Activated naive CD4-positive, alpha-beta T cell treated with anti-CD3 and anti-CD28 coated beads, Interleukin-2, amount 50 U/mL, for 24 hours (primary cell): ENCODE data around the gene SLC6A8.
"Not testable (repeated sequence)": the region's sequence is repeated elsewhere in the genome, so short reads cannot be mapped to it uniquely, and the experiment has no call there.

Source experiments
- H3K27ac Mint-ChIP-seq: one replicate; pipeline ENCODE4 v1.8.0; 2021; ENCODE audit warnings: mild to moderate bottlenecking, mixed read lengths
- H3K27me3 Mint-ChIP-seq: one replicate; pipeline ENCODE4 v1.8.0; 2021; ENCODE audit warnings: mixed read lengths
- H3K36me3 Mint-ChIP-seq: one replicate; pipeline ENCODE4 v1.8.0; 2021; ENCODE audit warnings: mixed read lengths
- H3K4me1 Mint-ChIP-seq: one replicate; pipeline ENCODE4 v1.8.0; 2021; ENCODE audit warnings: mixed read lengths
- H3K4me3 Mint-ChIP-seq: one replicate; pipeline ENCODE4 v1.8.0; 2021; ENCODE audit warnings: mild to moderate bottlenecking, mixed read lengths
- H3K9me3 Mint-ChIP-seq: one replicate; pipeline ENCODE4 v1.8.0; 2021; ENCODE audit warnings: mixed read lengths

The SLC6A8 gene

GRCh38 chrX:153705403-153706060, 17.8 kb downstream of the SLC6A8 start:
- not testable (repeated sequence) for H3K27ac Mint-ChIP-seq, H3K4me3 Mint-ChIP-seq, H3K36me3 Mint-ChIP-seq, H3K27me3 Mint-ChIP-seq, H3K9me3 Mint-ChIP-seq, H3K4me1 Mint-ChIP-seq

- no peak overlapping the region for H3K4me3 Mint-ChIP-seq
- H3K36me3 Mint-ChIP-seq: no peaks in the 10 kb centered on the region
- peaks cover 5% of the 10 kb centered on the region for H3K4me1 Mint-ChIP-seq
- H3K9me3 Mint-ChIP-seq: no peaks in the 10 kb centered on the region
- no peaks in the 10 kb centered on the region for H3K27me3 Mint-ChIP-seq
- H3K27ac Mint-ChIP-seq: peak overlapping the region; percentile 41
These were observed 19.1 kb downstream of the SLC6A8 start for GRCh38 chrX:153706799-153707198.

GRCh38 chrX:153707406-153707805, 19.7 kb downstream of the SLC6A8 start:
- Mint-ChIP-seq H3K27ac (no peak overlapping the region), H3K36me3 (no peaks in the 10 kb centered on the region), H3K4me3 (no peak overlapping the region)

GRCh38 chrX:153708415-153708814, 20.7 kb downstream of the SLC6A8 start:
- H3K27ac Mint-ChIP-seq: no peak overlapping the region

More at GRCh38 chrX:153707406-153707805, 19.7 kb downstream of the SLC6A8 start:
- no peaks in the 10 kb centered on the region for H3K9me3 Mint-ChIP-seq
- H3K4me1 Mint-ChIP-seq: peaks cover 5% of the 10 kb centered on the region
- no peaks in the 10 kb centered on the region for H3K27me3 Mint-ChIP-seq

GRCh38 chrX:153709726-153710674, 22.3 kb downstream of the SLC6A8 start:
- H3K27me3 Mint-ChIP-seq: no peaks in the 10 kb centered on the region
- H3K4me1 Mint-ChIP-seq: peaks cover 5% of the 10 kb centered on the region
- H3K36me3 Mint-ChIP-seq: peaks cover 3% of the 10 kb centered on the region
- H3K27ac Mint-ChIP-seq: no peak overlapping the region
- no peaks in the 10 kb centered on the region for H3K9me3 Mint-ChIP-seq
- H3K4me3 Mint-ChIP-seq: no peak overlapping the region

More at GRCh38 chrX:153708415-153708814, 20.7 kb downstream of the SLC6A8 start:
- H3K36me3 Mint-ChIP-seq: peaks cover under 1% of the 10 kb centered on the region
- no peaks in the 10 kb centered on the region for H3K27me3 Mint-ChIP-seq
- H3K9me3 Mint-ChIP-seq: no peaks in the 10 kb centered on the region
- peaks cover 5% of the 10 kb centered on the region for H3K4me1 Mint-ChIP-seq
- H3K4me3 Mint-ChIP-seq: no peak overlapping the region

GRCh38 chrX:153714256-153714655, 26.5 kb downstream of the SLC6A8 start:
- no peak overlapping the region for H3K27ac Mint-ChIP-seq
- peaks cover 4% of the 10 kb centered on the region for H3K36me3 Mint-ChIP-seq
- H3K27me3 Mint-ChIP-seq: no peaks in the 10 kb centered on the region
- no peak overlapping the region for H3K4me3 Mint-ChIP-seq
- H3K9me3 Mint-ChIP-seq: no peaks in the 10 kb centered on the region
- peaks cover 7% of the 10 kb centered on the region for H3K4me1 Mint-ChIP-seq

- Mint-ChIP-seq H3K27me3 (no peaks in the 10 kb centered on the region), H3K4me3 (no peak overlapping the region), H3K9me3 (no peaks in the 10 kb centered on the region), H3K4me1 (peaks cover 19% of the 10 kb centered on the region), H3K27ac (no peak overlapping the region), H3K36me3 (peaks cover 4% of the 10 kb centered on the region)
These were observed 29.7 kb downstream of the SLC6A8 start for GRCh38 chrX:153717445-153717844.

GRCh38 chrX:153719238-153719637, 31.5 kb downstream of the SLC6A8 start:
- Mint-ChIP-seq H3K27me3 (no peaks in the 10 kb centered on the region), H3K9me3 (no peaks in the 10 kb centered on the region), H3K4me1 (peaks cover 23% of the 10 kb centered on the region), H3K27ac (no peak overlapping the region), H3K36me3 (peaks cover 3% of the 10 kb centered on the region), H3K4me3 (no peak overlapping the region)

- H3K4me3 Mint-ChIP-seq: no peak overlapping the region
These were observed 32.0 kb downstream of the SLC6A8 start for GRCh38 chrX:153719701-153720100.

GRCh38 chrX:153722704-153723350, 35.1 kb downstream of the SLC6A8 start:
- Mint-ChIP-seq H3K4me3 (peak overlapping the region; percentile 90), H3K9me3 (no peaks in the 10 kb centered on the region), H3K27me3 (no peaks in the 10 kb centered on the region), H3K27ac (peak overlapping the region; percentile 81), H3K36me3 (peaks cover 3% of the 10 kb centered on the region), H3K4me1 (peaks cover 32% of the 10 kb centered on the region)

More at GRCh38 chrX:153719701-153720100, 32.0 kb downstream of the SLC6A8 start:
- no peaks in the 10 kb centered on the region for H3K27me3 Mint-ChIP-seq
- H3K9me3 Mint-ChIP-seq: no peaks in the 10 kb centered on the region
- no peak overlapping the region for H3K27ac Mint-ChIP-seq
- peaks cover 3% of the 10 kb centered on the region for H3K36me3 Mint-ChIP-seq
- H3K4me1 Mint-ChIP-seq: peaks cover 23% of the 10 kb centered on the region

- Mint-ChIP-seq H3K27ac (no peak overlapping the region), H3K4me3 (peak overlapping the region; percentile 90), H3K9me3 (no peaks in the 10 kb centered on the region), H3K27me3 (no peaks in the 10 kb centered on the region), H3K4me1 (peaks cover 31% of the 10 kb centered on the region), H3K36me3 (peaks cover 3% of the 10 kb centered on the region)
These were observed 35.9 kb downstream of the SLC6A8 start for GRCh38 chrX:153723351-153724251.

- H3K4me1 Mint-ChIP-seq: peaks cover 23% of the 10 kb centered on the region
- no peaks in the 10 kb centered on the region for H3K27me3 Mint-ChIP-seq
- peaks cover 2% of the 10 kb centered on the region for H3K36me3 Mint-ChIP-seq
- H3K9me3 Mint-ChIP-seq: no peaks in the 10 kb centered on the region
- H3K4me3 Mint-ChIP-seq: peak within 1 kb of the TSS; percentile 90
- H3K27ac Mint-ChIP-seq: peak within 1 kb of the TSS; percentile 72
These were observed 36.7 kb downstream of the SLC6A8 start, which contains the start of the genes ABCD1 and BCAP31 for GRCh38 chrX:153724252-153725038. TSS of gene ABCD1 (plus strand) at chrX:153724856. CDS start at chrX:153725267, 411 bp downstream. TSS of gene BCAP31 (minus strand) at chrX:153724387. CDS start at chrX:153723244, 1,143 bp downstream.

GRCh38 chrX:153725039-153725831, 37.5 kb downstream of the SLC6A8 start:
- Mint-ChIP-seq H3K36me3 (peaks cover 2% of the 10 kb centered on the region), H3K4me1 (peaks cover 19% of the 10 kb centered on the region), H3K27ac (no peak overlapping the region), H3K27me3 (no peaks in the 10 kb centered on the region), H3K9me3 (no peaks in the 10 kb centered on the region), H3K4me3 (peak overlapping the region; percentile 52)
